Measurements from ENCODE around the gene SCAANT1.
A peak's percentile ranks its signal among the peaks of the same experiment; 100 is the strongest.

SCAANT1 gene

GRCh38 chr3:63911873-63912767 lies at the start of gene SCAANT1:
Gene SCAANT1 (minus strand): TSS chr3:63912383.
- peak; percentile 92 for DNase-seq

- DNase-seq = no peak
Measured at GRCh38 chr3:63961891-63962290, 49.7 kb upstream of the SCAANT1 start.

DNA sequence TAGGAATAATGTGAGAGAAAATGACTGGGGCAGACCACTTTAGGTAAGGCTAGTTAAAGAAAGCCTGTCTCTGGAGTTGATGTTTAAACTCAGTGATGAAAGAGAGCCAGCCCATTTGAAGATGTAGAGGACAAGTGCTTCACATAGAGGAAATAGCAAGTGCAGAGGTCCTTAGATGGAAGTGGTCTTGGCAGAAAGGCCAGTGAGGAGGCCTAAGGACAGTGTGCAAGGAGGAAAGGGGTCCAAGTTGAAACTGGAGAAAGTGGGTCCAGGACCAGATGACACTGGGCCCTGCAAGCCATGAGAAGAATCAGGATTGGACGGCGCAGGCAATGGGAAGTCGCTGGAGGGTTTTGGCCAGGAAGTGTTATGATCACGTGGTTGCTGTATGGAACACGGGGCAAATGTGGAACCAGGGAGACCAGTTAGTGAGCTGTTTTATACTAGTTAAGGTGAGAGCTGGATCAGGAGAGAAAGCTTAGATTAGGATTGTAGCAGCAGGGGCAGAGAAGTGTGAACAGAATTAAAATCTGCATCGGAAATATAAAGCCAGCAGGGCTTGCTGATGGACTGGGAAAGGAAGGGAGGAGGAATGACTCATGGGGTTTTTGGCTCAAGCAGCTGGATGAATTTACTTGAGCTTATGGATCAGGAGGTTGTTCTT lies 48.0 kb upstream of the SCAANT1 start:
- no peak for DNase-seq

GRCh38 chr3:63959146-63959545 lies 47.0 kb upstream of the SCAANT1 start:
- DNase-seq = no peak

GRCh38 chr3:63955830-63956545 lies 43.8 kb upstream of the SCAANT1 start:
- no peak for DNase-seq

- no peak for DNase-seq
Measured at GRCh38 chr3:63955036-63955650, 43.0 kb upstream of the SCAANT1 start.

GRCh38 chr3:63954182-63954581 lies 42.0 kb upstream of the SCAANT1 start:
- DNase-seq = no peak

- DNase-seq = no peak
Measured at GRCh38 chr3:63952248-63952594, 40.0 kb upstream of the SCAANT1 start.

DNA sequence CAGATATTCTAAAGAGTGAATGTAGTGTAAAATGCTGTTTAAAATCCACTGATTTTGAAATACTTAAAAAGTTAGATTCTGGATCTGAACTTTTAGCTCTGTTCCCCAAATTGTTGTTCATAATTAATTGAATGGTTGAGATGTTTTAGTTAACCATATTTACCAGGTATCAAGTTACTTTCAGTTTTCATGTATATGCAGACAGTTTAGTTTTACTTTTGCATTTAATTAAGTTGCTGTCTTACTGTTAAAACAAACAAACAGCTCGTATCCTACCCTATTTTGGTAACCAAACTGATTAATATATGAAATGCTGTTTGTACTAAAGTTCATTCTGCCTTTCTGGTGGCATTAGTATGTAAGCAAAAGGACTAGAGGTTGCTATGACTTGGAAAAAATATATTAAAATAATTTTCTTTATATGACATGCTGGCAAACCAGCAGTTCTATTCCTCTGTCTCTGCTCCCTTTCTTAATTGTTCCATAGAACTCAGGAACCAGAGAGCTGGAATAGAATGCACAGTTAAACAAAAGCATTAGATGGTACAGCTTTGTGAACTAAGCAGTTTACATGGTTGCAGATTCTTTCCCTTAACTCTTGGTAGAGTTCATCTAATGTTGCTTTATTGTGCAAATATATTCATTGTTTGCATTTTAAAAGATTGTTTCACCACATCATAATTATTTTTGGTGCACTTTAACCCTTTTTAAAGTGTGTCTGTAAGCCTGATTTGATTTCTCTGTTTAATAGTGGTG lies 39.5 kb upstream of the SCAANT1 start:
- no peak for DNase-seq

DNA sequence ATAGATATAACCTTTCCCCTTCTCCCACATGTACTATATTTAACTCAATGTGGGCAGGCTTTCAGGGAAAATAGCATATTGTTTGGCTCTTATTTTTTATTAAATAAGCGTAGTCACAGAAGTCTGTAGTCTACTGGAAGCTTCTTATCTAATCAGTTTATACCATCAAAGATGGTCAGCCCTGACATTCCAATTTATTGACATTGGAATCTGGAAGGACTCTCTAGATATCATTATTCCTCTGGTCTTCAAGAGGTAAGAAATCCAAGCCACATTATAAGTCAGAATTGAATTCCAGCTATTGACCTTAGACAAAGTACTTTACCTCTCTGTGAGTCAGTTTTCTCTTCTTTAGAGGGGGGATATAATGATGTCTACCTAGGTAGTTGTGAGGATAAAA lies 38.5 kb upstream of the SCAANT1 start:
- no peak for DNase-seq

DNA sequence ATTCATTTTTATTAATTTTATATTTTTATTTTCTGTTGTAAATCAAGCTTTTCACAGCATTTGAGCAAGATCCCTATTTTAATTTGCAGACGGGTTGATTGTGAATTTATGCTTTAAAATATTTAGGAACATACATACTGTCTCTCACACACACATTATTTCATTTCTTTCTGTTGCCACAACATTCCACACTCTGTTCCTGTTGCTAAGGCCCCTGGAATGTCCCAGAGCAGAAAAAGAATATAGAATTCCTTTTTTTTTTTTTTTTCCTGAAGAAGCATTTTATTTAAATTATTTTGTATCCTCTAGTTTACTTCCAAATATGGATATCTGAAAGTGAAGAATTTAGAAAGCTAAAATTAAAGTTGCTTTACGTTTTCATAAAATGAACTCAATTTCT lies 36.8 kb upstream of the SCAANT1 start:
- DNase-seq = no peak

GRCh38 chr3:63947594-63947993 lies 35.4 kb upstream of the SCAANT1 start:
- DNase-seq = no peak

DNA sequence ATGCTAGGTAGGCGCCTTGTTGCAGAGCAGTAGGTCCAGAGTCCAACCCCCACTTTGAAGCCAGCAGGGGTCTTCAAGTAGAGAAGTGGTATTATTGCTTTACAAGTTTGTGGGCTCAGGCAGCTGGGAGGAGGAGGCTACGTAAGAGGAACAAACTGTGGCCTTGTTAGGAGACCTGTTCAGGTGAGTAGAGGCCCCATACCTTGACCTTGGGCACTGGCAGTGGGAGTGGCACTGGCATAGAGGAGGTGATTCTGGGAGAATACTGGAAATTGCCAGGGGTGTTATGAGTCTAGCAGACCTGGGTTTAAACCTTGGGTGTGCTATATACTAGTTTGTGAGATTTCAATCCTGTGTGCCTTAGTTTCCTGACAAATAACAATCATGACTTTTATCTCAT lies 34.6 kb upstream of the SCAANT1 start:
- no peak for DNase-seq

GRCh38 chr3:63945558-63946096 lies 33.4 kb upstream of the SCAANT1 start:
- DNase-seq = no peak

DNA sequence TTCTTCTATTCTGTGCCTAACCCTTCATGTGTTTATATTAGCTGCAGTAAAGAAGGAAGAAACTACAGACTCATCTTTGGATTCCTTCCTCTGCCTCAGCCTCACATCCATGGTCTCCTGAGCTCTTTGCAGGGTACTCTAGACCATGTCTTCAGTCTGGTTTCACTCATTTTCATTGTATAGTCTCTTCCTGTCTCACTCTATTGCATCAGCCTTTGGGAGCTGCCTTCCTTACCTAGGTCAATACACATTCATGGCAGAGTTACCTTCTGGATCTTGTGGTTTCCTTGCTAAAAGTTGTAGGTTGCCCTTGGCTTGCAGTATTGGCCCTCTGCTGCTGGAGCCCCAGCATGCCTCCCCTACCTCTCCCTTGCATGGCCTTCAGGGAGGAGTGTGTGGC lies 31.5 kb upstream of the SCAANT1 start:
- DNase-seq = no peak

DNA sequence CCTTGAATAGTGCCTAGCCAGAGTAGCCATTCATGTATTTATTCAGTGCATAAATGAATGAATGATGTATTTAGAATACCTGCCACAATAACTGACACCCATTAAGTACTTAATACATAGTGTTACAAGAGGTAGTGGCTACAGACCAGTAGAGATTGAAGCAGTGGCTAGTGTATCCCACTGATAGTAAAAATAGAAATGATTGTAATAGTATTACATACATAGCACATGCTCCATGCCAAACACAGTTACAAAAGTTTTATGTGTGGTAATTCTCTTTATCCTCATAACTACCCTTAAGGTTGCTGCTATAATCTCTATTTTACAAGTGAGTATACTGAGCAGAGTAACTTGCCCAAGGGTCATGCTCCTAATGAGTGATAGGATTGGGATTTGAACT lies 30.3 kb upstream of the SCAANT1 start:
- no peak for DNase-seq

- no peak for DNase-seq
Measured at GRCh38 chr3:63940389-63940757, 28.2 kb upstream of the SCAANT1 start.

GRCh38 chr3:63937661-63938651 lies 25.8 kb upstream of the SCAANT1 start:
- no peak for DNase-seq

DNA sequence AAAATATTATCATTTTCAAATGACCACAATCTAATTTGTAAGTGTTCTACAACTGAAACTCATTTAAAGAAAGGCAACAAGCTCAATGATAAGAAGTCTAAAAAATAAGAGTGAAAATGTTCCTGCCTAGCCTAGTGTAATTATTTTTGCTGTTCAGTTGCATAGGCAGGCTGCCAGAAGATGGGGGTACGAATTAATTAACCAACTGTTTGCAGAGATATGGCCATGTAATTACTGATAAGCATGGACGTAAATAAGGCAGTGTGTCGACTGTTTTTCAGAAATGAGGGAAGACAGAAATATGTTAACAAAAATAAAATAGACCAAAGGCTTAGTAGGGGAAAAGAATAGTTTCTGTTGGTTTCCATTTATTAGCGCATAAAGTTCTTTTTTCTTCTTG lies 24.7 kb upstream of the SCAANT1 start:
- DNase-seq = no peak

DNA sequence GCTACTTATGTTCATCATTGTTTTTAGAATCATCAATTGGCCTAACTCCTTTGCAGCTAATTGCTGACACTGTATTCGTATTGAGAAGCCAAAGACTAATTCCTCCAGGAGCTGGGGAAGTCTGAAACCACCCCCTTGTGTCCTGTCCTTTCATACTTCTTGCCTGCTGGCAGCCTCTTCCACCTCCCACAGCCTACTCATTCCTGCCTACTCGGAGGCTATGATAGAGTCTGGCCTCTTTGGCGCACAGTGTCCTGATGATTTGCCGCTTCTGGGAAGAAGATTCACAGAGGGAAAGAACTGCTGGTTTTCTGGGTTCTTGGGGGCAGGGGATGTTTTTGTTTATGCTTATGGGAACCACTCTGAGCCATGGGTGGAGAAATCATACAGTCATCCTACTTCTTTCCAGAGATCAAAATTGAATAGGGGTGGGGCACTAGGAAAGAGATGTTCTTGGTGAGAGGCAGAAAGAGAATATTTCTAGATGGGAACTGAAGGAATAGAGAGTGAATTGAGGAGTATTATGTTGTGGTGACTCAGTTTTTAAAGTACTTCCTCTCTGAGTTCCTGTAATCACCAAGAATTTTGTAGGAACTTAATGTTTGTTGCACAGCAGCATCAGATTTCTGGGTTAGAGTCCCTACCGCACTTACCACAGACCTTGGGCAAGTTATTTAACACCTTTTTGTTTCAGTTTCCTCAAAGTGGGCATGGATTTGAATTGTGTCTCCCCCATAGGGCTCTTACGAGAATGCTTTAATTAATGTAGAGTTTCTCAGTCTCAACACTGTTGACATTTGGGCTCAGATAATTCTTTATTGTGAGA lies 22.1 kb upstream of the SCAANT1 start:
- no peak for DNase-seq

All from left hindlimb (tissue), 1 donor.